HepG2 (cell line): ENCODE measurements around the gene LEF1. TPM values are rescaled to one million over a fixed set of nuclear protein-coding genes. Genes with fewer than 3 reads are reported as not detected.

Experiments used
- ATAC-seq: fragments of 200-7000 bp; cut with Tn5 transposase; 3 replicates; pipeline ENCODE4 v1.9.1; 2020; ENCODE audit warnings: mild to moderate bottlenecking, moderate library complexity
- BruUV-seq: library from RNA; stranded (reverse); fragments of 400-500 nt; replicated peaks from 2 replicates; lab custom pipeline; 2021; lab: Mats Ljungman, UMichigan
- CTCF ChIA-PET: fragments of 300-600 bp; formaldehyde crosslinking; extraction: SDS; loops from one replicate; lab custom pipeline; 2021; ENCODE audit warnings: low total read pairs, inconsistent platforms, low intra/inter-chr PET ratio; lab: Yijun Ruan, JAX
- POLR2A ChIA-PET: fragments of 350-600 bp; sonication (Branson Sonifier 250); formaldehyde crosslinking; loops from one replicate; lab custom pipeline; 2020; ENCODE audit warnings: antibody characterized with exemption, inconsistent platforms; lab: Yijun Ruan, JAX
- DNase-seq: peaks from one replicate; pipeline ENCODE4 v3.0.0-alpha.2; 2015; ENCODE audit warnings: low spot score
- FAIRE-seq: peaks from 3 replicates; lab custom pipeline; 2011; peaks lifted over from hg19 to GRCh38; lab: Jason Lieb, UNC
- H2AFZ ChIP-seq: one replicate; pipeline ENCODE4 v1.6.1; 2011; ENCODE audit warnings: low read length, inconsistent platforms
- H3K27ac ChIP-seq: fragments of 300-600 bp; 3 replicates; pipeline ENCODE4 v1.8.0; 2011; ENCODE audit warnings: mixed run types, mild to moderate bottlenecking, mixed read lengths, low read length, inconsistent platforms; ENCODE audit not compliant: insufficient read depth; ENCODE audit errors: extremely low read length
- H3K27me3 ChIP-seq, 2 experiments: fragments of 200-600 bp in 1 of 2; 2 replicates in 1 of 2; 3 replicates in 1 of 2; pipeline versions ENCODE4 v1.6.0 to v1.8.0; 2011; ENCODE audit warnings: low read length in 2 of 2, mild to moderate bottlenecking in 2 of 2, moderate library complexity in 2 of 2, inconsistent platforms in 1 of 2; ENCODE audit not compliant: insufficient read depth in 2 of 2, control insufficient read depth in 1 of 2
- H3K36me3 ChIP-seq, 2 experiments: fragments of 200-600 bp in 1 of 2; replicated peaks in 1 of 2; 2 replicates in 1 of 2; 3 replicates in 1 of 2; pipeline versions ENCODE4 v1.5.1 to v1.8.0; 2011; ENCODE audit warnings: low read length in 2 of 2, inconsistent platforms in 1 of 2; ENCODE audit not compliant: insufficient read depth in 2 of 2, control insufficient read depth in 1 of 2
- H3K4me1 ChIP-seq: 2 replicates; pipeline ENCODE4 v1.5.1; 2012; ENCODE audit warnings: low read length, inconsistent platforms; ENCODE audit not compliant: insufficient read depth
- H3K4me2 ChIP-seq: 2 replicates; pipeline ENCODE4 v1.6.0; 2011; ENCODE audit warnings: low read depth, low read length, inconsistent platforms
- H3K4me3 ChIP-seq, 3 experiments: fragments of 200-600 bp in 1 of 3; sonication (generic), shearing (Covaris generic) in 1 of 3; replicated peaks in 1 of 3; 2 replicates each; pipeline ENCODE4 v1.5.1; 2011 to 2016; ENCODE audit warnings: low read length in 3 of 3, inconsistent platforms in 2 of 3, low read depth in 2 of 3, mild to moderate bottlenecking in 2 of 3, control low read depth in 1 of 3, mixed read lengths in 1 of 3; ENCODE audit not compliant: insufficient read depth in 1 of 3
- H3K79me2 ChIP-seq: one replicate; pipeline ENCODE4 v1.6.1; 2011; ENCODE audit warnings: low read length, inconsistent platforms; ENCODE audit not compliant: insufficient read depth
- H3K9ac ChIP-seq: 2 replicates; pipeline ENCODE4 v1.6.0; 2011; ENCODE audit warnings: mild to moderate bottlenecking, low read depth, low read length, inconsistent platforms; ENCODE audit not compliant: insufficient read depth
- H3K9me3 ChIP-seq: 2 replicates; pipeline ENCODE4 v1.5.1; 2012; ENCODE audit warnings: mild to moderate bottlenecking, low read length
- H4K20me1 ChIP-seq: 2 replicates; pipeline ENCODE4 v1.6.0; 2011; ENCODE audit warnings: inconsistent platforms, mild to moderate bottlenecking, low read length, moderate library complexity; ENCODE audit not compliant: insufficient read depth
- KLF15 ChIP-seq: sonication (generic); formaldehyde crosslinking; IDR thresholded peaks from 2 replicates; pipeline ENCODE4 v1.8.1; 2023; ENCODE audit warnings: borderline replicate concordance, mild to moderate bottlenecking, inconsistent platforms, missing genetic modification reagents, mixed read lengths
- PAF1 ChIP-seq: IDR thresholded peaks from 2 replicates; pipeline ENCODE4 v1.6.1; 2016; ENCODE audit warnings: missing genetic modification reagents, missing compliant biosample characterization
- PRMT3 ChIP-seq: sonication (generic); formaldehyde crosslinking; IDR thresholded peaks from 2 replicates; pipeline ENCODE4 v1.8.1; 2022; ENCODE audit warnings: low read depth, mild to moderate bottlenecking, moderate library complexity, missing genetic modification reagents, borderline replicate concordance
- SAFB2 ChIP-seq: sonication (generic); formaldehyde crosslinking; IDR thresholded peaks from 2 replicates; pipeline ENCODE4 v1.5.1; 2020; ENCODE audit warnings: missing genetic modification reagents, low read depth, mild to moderate bottlenecking, borderline replicate concordance
- TEAD2 ChIP-seq: sonication (generic); formaldehyde crosslinking; IDR thresholded peaks from 2 replicates; pipeline ENCODE4 v1.9.0; 2021; ENCODE audit warnings: missing genetic modification reagents
- ZNF841 ChIP-seq: sonication (generic); formaldehyde crosslinking; IDR thresholded peaks from 2 replicates; pipeline ENCODE4 v1.8.1; 2023; ENCODE audit warnings: missing genetic modification reagents, borderline replicate concordance
- WGBS: methylation state at CpG from one replicate; pipeline ENCODE4 v1.1.6; 2017; ENCODE audit warnings: low lambda C conversion rate; 5-methylcytosine and 5-hydroxymethylcytosine counted together
- in situ Hi-C: cut with HindIII; loops from 2 replicates; pipeline ENCODE4 v1.10.0; 2017; ENCODE audit warnings: low pct_unique_long_range_greater_than_20kb; ENCODE audit not compliant: extremely low pct_ligation_motif_present
- intact Hi-C: fragments of 100-400 bp; cut with micrococcal nuclease; formaldehyde crosslinking; loops from one replicate; pipeline ENCODE4 v1.10.0; 2022; ENCODE audit not compliant: unreplicated experiment
- polyA plus RNA-seq, 8 experiments: library from polyadenylated mRNA; depleted of rRNA in 3 of 8; stranded (reverse) in 7 of 8; unstranded in 1 of 8; fragments of >200 nt; fragmentation: Illumina TruSeq in 4 of 8; extraction: Trizol in 4 of 8; gene quantifications; 2 replicates each; pipeline versions ENCODE4 v1.2.1 to v1.2.3, GENCODE V29; 2011 to 2016; ENCODE audit warnings: low read depth in 4 of 8, missing spikeins in 1 of 8, mixed read lengths in 1 of 8; ENCODE audit not compliant: insufficient read depth in 1 of 8
- total RNA-seq, 5 experiments: library from RNA; depleted of rRNA; stranded (reverse); fragments of >200 nt; fragmentation: Illumina TruSeq; extraction: Trizol; gene quantifications; 2 replicates each; pipeline ENCODE4 v1.2.3, GENCODE V29; 2016; ENCODE audit warnings: low read depth in 1 of 5
- TF ChIP-seq, protein P1 (sequence below): sonication (generic); formaldehyde crosslinking; IDR thresholded peaks from 2 replicates; pipeline ENCODE4 v1.4.0; 2020; ENCODE audit warnings: missing genetic modification reagents
- TF ChIP-seq, protein P2 (sequence below): sonication (generic); formaldehyde crosslinking; IDR thresholded peaks from 2 replicates; pipeline ENCODE4 v1.5.0; 2020; ENCODE audit warnings: mild to moderate bottlenecking, missing genetic modification reagents
- TF ChIP-seq, protein P3 (sequence below): sonication (generic); formaldehyde crosslinking; IDR thresholded peaks from 2 replicates; pipeline ENCODE4 v1.4.0; 2020; ENCODE audit warnings: missing genetic modification reagents
- TF ChIP-seq, protein P4 (sequence below): sonication (generic); formaldehyde crosslinking; IDR thresholded peaks from 2 replicates; pipeline ENCODE4 v1.4.0; 2020; ENCODE audit warnings: missing genetic modification reagents

LEF1 gene
- total and polyA plus RNA-seq, 2 of the 13 experiments (the other 11 are each of a cell fraction or from before 2014, with no cell fraction given) = 0.22 to 0.29 TPM

DNA sequence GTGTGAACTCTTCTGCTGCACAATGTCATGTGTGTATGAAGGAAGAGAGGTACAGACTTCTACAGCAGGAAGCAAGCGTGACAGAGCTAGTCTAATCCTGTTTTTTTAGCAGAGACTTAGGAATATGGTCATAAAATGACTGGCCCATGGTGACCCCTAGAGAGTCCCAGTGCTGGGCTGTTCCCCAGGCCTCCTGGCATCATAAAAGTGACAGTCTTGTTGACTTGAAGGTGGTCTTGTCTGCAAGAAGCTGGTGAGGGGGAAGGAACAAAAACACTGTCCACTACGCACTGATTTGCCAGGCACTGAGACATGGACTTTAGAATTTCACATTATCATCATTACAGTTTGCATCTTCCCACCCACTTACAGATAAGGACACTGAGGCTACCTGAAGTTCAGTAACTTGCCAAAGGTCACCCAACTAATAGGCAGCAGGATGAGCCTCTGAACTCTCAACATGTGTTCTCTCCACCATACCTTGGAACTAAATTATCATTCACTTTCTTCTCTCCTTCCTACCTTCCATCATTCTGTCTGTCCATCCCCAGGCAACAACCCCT lies 116.1 kb downstream of the LEF1 start (continued):
- no peak for TF ChIP-seq ZNF841 (CRISPR knock-in tag)
- TF ChIP-seq PAF1 (CRISPR knock-in tag) = no peak
- TF ChIP-seq, protein P1, sequence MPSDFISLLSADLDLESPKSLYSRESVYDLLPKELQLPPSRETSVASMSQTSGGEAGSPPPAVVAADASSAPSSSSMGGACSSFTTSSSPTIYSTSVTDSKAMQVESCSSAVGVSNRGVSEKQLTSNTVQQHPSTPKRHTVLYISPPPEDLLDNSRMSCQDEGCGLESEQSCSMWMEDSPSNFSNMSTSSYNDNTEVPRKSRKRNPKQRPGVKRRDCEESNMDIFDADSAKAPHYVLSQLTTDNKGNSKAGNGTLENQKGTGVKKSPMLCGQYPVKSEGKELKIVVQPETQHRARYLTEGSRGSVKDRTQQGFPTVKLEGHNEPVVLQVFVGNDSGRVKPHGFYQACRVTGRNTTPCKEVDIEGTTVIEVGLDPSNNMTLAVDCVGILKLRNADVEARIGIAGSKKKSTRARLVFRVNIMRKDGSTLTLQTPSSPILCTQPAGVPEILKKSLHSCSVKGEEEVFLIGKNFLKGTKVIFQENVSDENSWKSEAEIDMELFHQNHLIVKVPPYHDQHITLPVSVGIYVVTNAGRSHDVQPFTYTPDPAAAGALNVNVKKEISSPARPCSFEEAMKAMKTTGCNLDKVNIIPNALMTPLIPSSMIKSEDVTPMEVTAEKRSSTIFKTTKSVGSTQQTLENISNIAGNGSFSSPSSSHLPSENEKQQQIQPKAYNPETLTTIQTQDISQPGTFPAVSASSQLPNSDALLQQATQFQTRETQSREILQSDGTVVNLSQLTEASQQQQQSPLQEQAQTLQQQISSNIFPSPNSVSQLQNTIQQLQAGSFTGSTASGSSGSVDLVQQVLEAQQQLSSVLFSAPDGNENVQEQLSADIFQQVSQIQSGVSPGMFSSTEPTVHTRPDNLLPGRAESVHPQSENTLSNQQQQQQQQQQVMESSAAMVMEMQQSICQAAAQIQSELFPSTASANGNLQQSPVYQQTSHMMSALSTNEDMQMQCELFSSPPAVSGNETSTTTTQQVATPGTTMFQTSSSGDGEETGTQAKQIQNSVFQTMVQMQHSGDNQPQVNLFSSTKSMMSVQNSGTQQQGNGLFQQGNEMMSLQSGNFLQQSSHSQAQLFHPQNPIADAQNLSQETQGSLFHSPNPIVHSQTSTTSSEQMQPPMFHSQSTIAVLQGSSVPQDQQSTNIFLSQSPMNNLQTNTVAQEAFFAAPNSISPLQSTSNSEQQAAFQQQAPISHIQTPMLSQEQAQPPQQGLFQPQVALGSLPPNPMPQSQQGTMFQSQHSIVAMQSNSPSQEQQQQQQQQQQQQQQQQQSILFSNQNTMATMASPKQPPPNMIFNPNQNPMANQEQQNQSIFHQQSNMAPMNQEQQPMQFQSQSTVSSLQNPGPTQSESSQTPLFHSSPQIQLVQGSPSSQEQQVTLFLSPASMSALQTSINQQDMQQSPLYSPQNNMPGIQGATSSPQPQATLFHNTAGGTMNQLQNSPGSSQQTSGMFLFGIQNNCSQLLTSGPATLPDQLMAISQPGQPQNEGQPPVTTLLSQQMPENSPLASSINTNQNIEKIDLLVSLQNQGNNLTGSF (CRISPR knock-in tag) = no peak
- TF ChIP-seq KLF15 (CRISPR knock-in tag) = no peak

DNA sequence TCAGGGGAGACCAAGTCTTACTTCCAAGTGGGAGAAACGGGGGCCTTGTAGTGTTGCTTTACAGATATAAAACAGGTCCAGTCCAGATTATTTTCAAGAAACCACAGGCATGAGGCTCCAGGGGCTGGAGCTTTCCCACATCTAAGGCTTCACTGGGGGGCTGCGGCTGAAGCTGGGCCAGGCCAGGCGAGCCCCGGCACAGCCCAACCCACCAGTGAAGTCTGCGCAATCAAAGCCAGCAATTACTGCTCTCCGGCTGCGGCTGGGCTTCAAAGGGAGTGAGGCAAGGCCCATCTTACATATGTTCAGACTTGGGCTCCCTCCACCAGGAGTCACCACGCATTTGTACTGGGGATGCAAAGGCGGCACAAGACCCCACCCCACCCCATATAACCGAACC lies 117.4 kb downstream of the LEF1 start:
- 47% methylated on average over 3 of the region's 10 CpGs for WGBS
- no peak overlapping the region for H3K4me2 ChIP-seq
- FAIRE-seq (no peak), DNase-seq (no peak), ATAC-seq (no peak)
- H4K20me1 ChIP-seq = no peaks in the 10 kb centered on the region
- H2AFZ ChIP-seq = no peak overlapping the region
- H3K4me3 ChIP-seq = no peak overlapping the region
- H3K36me3 ChIP-seq = no peaks in the 10 kb centered on the region
- no peak overlapping the region for H3K27ac ChIP-seq
- ChIA-PET CTCF (no interaction called here), POLR2A (no interaction called here)
- no peak overlapping the region for H3K9ac ChIP-seq
- H3K79me2 ChIP-seq = no peaks in the 10 kb centered on the region
- no peaks in the 10 kb centered on the region; a peak in 1 of 5 replicates for H3K27me3 ChIP-seq
- BruUV-seq = no TSS peak
- in situ Hi-C loops = no loop called here
- no peaks in the 10 kb centered on the region for H3K9me3 ChIP-seq
- H3K4me1 ChIP-seq = no peaks in the 10 kb centered on the region
- intact Hi-C loops = no loop called here
- TF ChIP-seq, protein P2, sequence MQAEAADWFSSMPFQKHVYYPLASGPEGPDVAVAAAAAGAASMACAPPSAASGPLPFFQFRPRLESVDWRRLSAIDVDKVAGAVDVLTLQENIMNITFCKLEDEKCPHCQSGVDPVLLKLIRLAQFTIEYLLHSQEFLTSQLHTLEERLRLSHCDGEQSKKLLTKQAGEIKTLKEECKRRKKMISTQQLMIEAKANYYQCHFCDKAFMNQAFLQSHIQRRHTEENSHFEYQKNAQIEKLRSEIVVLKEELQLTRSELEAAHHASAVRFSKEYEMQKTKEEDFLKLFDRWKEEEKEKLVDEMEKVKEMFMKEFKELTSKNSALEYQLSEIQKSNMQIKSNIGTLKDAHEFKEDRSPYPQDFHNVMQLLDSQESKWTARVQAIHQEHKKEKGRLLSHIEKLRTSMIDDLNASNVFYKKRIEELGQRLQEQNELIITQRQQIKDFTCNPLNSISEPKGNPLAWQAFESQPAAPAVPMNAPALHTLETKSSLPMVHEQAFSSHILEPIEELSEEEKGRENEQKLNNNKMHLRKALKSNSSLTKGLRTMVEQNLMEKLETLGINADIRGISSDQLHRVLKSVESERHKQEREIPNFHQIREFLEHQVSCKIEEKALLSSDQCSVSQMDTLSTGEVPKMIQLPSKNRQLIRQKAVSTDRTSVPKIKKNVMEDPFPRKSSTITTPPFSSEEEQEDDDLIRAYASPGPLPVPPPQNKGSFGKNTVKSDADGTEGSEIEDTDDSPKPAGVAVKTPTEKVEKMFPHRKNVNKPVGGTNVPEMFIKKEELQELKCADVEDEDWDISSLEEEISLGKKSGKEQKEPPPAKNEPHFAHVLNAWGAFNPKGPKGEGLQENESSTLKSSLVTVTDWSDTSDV (CRISPR knock-in tag) = no peak
- TF ChIP-seq PRMT3 = no peak
- TF ChIP-seq TEAD2 (CRISPR knock-in tag) = no peak
- no peak for TF ChIP-seq SAFB2 (CRISPR knock-in tag)
- TF ChIP-seq, protein P3, sequence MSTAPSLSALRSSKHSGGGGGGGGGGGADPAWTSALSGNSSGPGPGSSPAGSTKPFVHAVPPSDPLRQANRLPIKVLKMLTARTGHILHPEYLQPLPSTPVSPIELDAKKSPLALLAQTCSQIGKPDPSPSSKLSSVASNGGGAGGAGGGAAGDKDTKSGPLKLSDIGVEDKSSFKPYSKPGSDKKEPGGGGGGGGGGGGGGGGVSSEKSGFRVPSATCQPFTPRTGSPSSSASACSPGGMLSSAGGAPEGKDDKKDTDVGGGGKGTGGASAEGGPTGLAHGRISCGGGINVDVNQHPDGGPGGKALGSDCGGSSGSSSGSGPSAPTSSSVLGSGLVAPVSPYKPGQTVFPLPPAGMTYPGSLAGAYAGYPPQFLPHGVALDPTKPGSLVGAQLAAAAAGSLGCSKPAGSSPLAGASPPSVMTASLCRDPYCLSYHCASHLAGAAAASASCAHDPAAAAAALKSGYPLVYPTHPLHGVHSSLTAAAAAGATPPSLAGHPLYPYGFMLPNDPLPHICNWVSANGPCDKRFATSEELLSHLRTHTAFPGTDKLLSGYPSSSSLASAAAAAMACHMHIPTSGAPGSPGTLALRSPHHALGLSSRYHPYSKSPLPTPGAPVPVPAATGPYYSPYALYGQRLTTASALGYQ (CRISPR knock-in tag) = no peak
- TF ChIP-seq, protein P4, sequence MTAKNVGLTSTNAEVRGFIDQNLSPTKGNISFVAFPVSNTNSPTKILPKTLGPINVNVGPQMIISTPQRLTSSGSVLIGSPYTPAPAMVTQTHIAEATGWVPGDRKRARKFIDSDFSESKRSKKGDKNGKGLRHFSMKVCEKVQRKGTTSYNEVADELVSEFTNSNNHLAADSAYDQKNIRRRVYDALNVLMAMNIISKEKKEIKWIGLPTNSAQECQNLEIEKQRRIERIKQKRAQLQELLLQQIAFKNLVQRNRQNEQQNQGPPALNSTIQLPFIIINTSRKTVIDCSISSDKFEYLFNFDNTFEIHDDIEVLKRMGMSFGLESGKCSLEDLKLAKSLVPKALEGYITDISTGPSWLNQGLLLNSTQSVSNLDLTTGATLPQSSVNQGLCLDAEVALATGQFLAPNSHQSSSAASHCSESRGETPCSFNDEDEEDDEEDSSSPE (CRISPR knock-in tag) = no peak
